SK-N-SH (cell line): ENCODE data around the gene TOMM40L. TPM values are rescaled to one million over a fixed set of nuclear protein-coding genes. Genes with fewer than 3 reads are reported as not detected.

Experiments
- CTCF ChIA-PET: fragments of 300-600, 350-600 bp; formaldehyde crosslinking; extraction: SDS; loops from one replicate; lab custom pipeline; 2021; lab: Yijun Ruan, JAX
- POLR2A ChIA-PET: fragments of 350-600 bp; sonication (Branson Sonifier 250); formaldehyde crosslinking; extraction: SDS; loops from one replicate; lab custom pipeline; 2020; ENCODE audit warnings: antibody characterized with exemption, inconsistent platforms; lab: Yijun Ruan, JAX
- DNase-seq: peaks from one replicate; pipeline ENCODE4 v3.0.0; 2012
- H2AFZ ChIP-seq: fragments of 200-600 bp; sonication (generic); 2 replicates; pipeline ENCODE4 v1.8.1; 2016; ENCODE audit warnings: antibody characterized with exemption, mild to moderate bottlenecking, low read depth
- H3F3A ChIP-seq: fragments of 200-600 bp; sonication (generic); replicated peaks from 2 replicates; pipeline ENCODE3; 2016; ENCODE audit warnings: antibody characterized with exemption, mild to moderate bottlenecking; ENCODE audit not compliant: insufficient read depth
- H3K27ac ChIP-seq, 2 experiments: fragments of 200-500 bp in 1 of 2; fragments of 200-600 bp in 1 of 2; sonication (Bioruptor generic) in 1 of 2; sonication (generic), shearing (Covaris generic) in 1 of 2; 2 replicates each; pipeline versions ENCODE4 v1.5.1 to v1.6.1; 2014 to 2016; ENCODE audit warnings: low read depth in 2 of 2, inconsistent platforms in 1 of 2, low read length in 1 of 2, mild to moderate bottlenecking in 1 of 2, mixed read lengths in 1 of 2
- H3K27me3 ChIP-seq: fragments of 200-600 bp; sonication (generic), shearing (Covaris generic); 2 replicates; pipeline ENCODE4 v1.6.1; 2016; ENCODE audit warnings: mixed run types; ENCODE audit not compliant: insufficient read depth
- H3K36me3 ChIP-seq, 2 experiments: fragments of 200-500 bp in 1 of 2; fragments of 200-600 bp in 1 of 2; sonication (Bioruptor generic) in 1 of 2; sonication (generic) in 1 of 2; replicated peaks in 1 of 2; 2 replicates each; pipeline versions ENCODE3 to v1.5.1; 2014 to 2016; ENCODE audit warnings: low read length in 1 of 2, mild to moderate bottlenecking in 1 of 2; ENCODE audit not compliant: insufficient read depth in 2 of 2, control insufficient read depth in 1 of 2
- H3K4me1 ChIP-seq, 2 experiments: fragments of 200-500 bp in 1 of 2; fragments of 200-600 bp in 1 of 2; sonication (Bioruptor generic) in 1 of 2; sonication (generic), shearing (Covaris generic) in 1 of 2; 2 replicates each; pipeline versions ENCODE4 v1.5.1 to v1.6.1; 2014 to 2016; ENCODE audit warnings: low read depth in 1 of 2, low read length in 1 of 2, mixed run types in 1 of 2; ENCODE audit not compliant: insufficient read depth in 2 of 2, control insufficient read depth in 1 of 2
- H3K4me2 ChIP-seq: fragments of 200-600 bp; sonication (generic), shearing (Covaris generic); 2 replicates; pipeline ENCODE4 v1.6.1; 2017; ENCODE audit warnings: mixed run types
- H3K4me3 ChIP-seq, 2 experiments: fragments of 200-500 bp in 1 of 2; fragments of 200-600 bp in 1 of 2; sonication (Bioruptor generic) in 1 of 2; sonication (generic), shearing (Covaris generic) in 1 of 2; 2 replicates each; pipeline versions ENCODE4 v1.5.1 to v1.8.1; 2014 to 2016; ENCODE audit warnings: low read depth in 2 of 2, inconsistent platforms in 1 of 2, low read length in 1 of 2, mild to moderate bottlenecking in 1 of 2, mixed read lengths in 1 of 2, moderate library complexity in 1 of 2
- H3K79me2 ChIP-seq: fragments of 200-600 bp; sonication (generic); 2 replicates; pipeline ENCODE4 v1.8.1; 2017; ENCODE audit warnings: mild to moderate bottlenecking; ENCODE audit not compliant: insufficient read depth
- H3K9ac ChIP-seq: fragments of 200-600 bp; sonication (generic); 2 replicates; pipeline ENCODE4 v1.6.1; 2017; ENCODE audit warnings: mixed run types
- H3K9me2 ChIP-seq: fragments of 200-600 bp; sonication (generic); 2 replicates; pipeline ENCODE4 v1.6.1; 2017; ENCODE audit warnings: mixed run types
- H3K9me3 ChIP-seq: fragments of 200-600 bp; sonication (generic); 2 replicates; pipeline ENCODE4 v1.6.1; 2017; ENCODE audit warnings: mixed run types, mild to moderate bottlenecking, moderate library complexity
- H4K20me1 ChIP-seq: fragments of 200-600 bp; sonication (generic); 2 replicates; pipeline ENCODE4 v1.6.1; 2017; ENCODE audit warnings: mild to moderate bottlenecking, mixed run types; ENCODE audit not compliant: insufficient read depth
- EP300 ChIP-seq, 2 experiments: IDR thresholded peaks; 2 replicates each; pipeline versions ENCODE4 v1.4.0 to v1.6.1; 2012; ENCODE audit warnings: borderline replicate concordance in 1 of 2, low read depth in 1 of 2, low read length in 1 of 2
- EZH2phosphoT487 ChIP-seq: fragments of 200-600 bp; sonication (generic); IDR thresholded peaks from 2 replicates; pipeline ENCODE4 v1.6.1; 2017; ENCODE audit warnings: low read depth, mixed run types, mild to moderate bottlenecking, antibody characterized with exemption, moderate library complexity, borderline replicate concordance
- FOXJ3 ChIP-seq: sonication (generic); formaldehyde crosslinking; IDR thresholded peaks from 2 replicates; pipeline ENCODE4 v1.5.1; 2020; ENCODE audit warnings: mild to moderate bottlenecking, missing genetic modification reagents
- FOXM1 ChIP-seq: IDR thresholded peaks from 2 replicates; pipeline ENCODE4 v1.4.0; 2012; ENCODE audit warnings: low read depth, mild to moderate bottlenecking
- GATA2 ChIP-seq: sonication (generic); formaldehyde crosslinking; IDR thresholded peaks from 2 replicates; pipeline ENCODE4 v1.5.0; 2020; ENCODE audit warnings: mild to moderate bottlenecking, missing genetic modification reagents
- JUND ChIP-seq: IDR thresholded peaks from 2 replicates; pipeline ENCODE4 v1.4.0; 2012
- MEF2A ChIP-seq: IDR thresholded peaks from 2 replicates; pipeline ENCODE4 v1.4.0; 2012; ENCODE audit warnings: low read depth, borderline replicate concordance
- MXI1 ChIP-seq: IDR thresholded peaks from 2 replicates; pipeline ENCODE4 v1.6.1; 2012; ENCODE audit warnings: mild to moderate bottlenecking, low read depth, low read length, improper control_type of control experiment
- POLR2AphosphoS5 ChIP-seq: IDR thresholded peaks from 2 replicates; pipeline ENCODE4 v1.6.1; 2012; ENCODE audit warnings: low read depth, low read length
- RFX5 ChIP-seq: IDR thresholded peaks from 2 replicates; pipeline ENCODE4 v1.6.1; 2012; ENCODE audit warnings: mild to moderate bottlenecking, improper control_type of control experiment, low read length
- RXRA ChIP-seq: IDR thresholded peaks from 2 replicates; pipeline ENCODE4 v1.4.0; 2012; ENCODE audit warnings: low read depth, mild to moderate bottlenecking, borderline replicate concordance
- TCF12 ChIP-seq: IDR thresholded peaks from 2 replicates; pipeline ENCODE4 v1.4.0; 2012
- WGBS: methylation state at CpG from one replicate; pipeline ENCODE4 v1.1.6; 2017; ENCODE audit warnings: low lambda C conversion rate; 5-methylcytosine and 5-hydroxymethylcytosine counted together
- polyA plus RNA-seq, 3 experiments: library from polyadenylated mRNA; depleted of rRNA; stranded (reverse); fragments of >200 nt; gene quantifications; 2 replicates each; pipeline ENCODE4 v1.2.3, GENCODE V29; 2012
- TF ChIP-seq, protein P1 (sequence below): IDR thresholded peaks from 2 replicates; pipeline ENCODE4 v1.4.0; 2012; ENCODE audit warnings: low read depth, borderline replicate concordance
- TF ChIP-seq, protein P2 (sequence below): fragments of 150-350 bp; IDR thresholded peaks from 2 replicates; pipeline ENCODE4 v1.6.1; 2017; ENCODE audit warnings: antibody characterized with exemption, low read length, low read depth, borderline replicate concordance
- TF ChIP-seq, protein P3 (sequence below): fragments of 200-600 bp; sonication (generic); IDR thresholded peaks from 2 replicates; pipeline ENCODE4 v1.6.1; 2017; ENCODE audit warnings: antibody characterized with exemption, mild to moderate bottlenecking, moderate library complexity
- TF ChIP-seq, protein P4 (sequence below): fragments of 150-350 bp; IDR thresholded peaks from 2 replicates; pipeline ENCODE4 v1.6.1; 2016; ENCODE audit warnings: mild to moderate bottlenecking, low read depth, low read length
- TF ChIP-seq, protein P5 (sequence below): IDR thresholded peaks from 2 replicates; pipeline ENCODE4 v1.4.0; 2012; ENCODE audit warnings: low read depth, borderline replicate concordance
- TF ChIP-seq, protein P6 (sequence below): IDR thresholded peaks from 2 replicates; pipeline ENCODE4; 2012

Gene TOMM40L
- polyA plus RNA-seq, 1 of the 3 experiments (the other 2 are of a cell fraction) = 9.7 TPM

DNA sequence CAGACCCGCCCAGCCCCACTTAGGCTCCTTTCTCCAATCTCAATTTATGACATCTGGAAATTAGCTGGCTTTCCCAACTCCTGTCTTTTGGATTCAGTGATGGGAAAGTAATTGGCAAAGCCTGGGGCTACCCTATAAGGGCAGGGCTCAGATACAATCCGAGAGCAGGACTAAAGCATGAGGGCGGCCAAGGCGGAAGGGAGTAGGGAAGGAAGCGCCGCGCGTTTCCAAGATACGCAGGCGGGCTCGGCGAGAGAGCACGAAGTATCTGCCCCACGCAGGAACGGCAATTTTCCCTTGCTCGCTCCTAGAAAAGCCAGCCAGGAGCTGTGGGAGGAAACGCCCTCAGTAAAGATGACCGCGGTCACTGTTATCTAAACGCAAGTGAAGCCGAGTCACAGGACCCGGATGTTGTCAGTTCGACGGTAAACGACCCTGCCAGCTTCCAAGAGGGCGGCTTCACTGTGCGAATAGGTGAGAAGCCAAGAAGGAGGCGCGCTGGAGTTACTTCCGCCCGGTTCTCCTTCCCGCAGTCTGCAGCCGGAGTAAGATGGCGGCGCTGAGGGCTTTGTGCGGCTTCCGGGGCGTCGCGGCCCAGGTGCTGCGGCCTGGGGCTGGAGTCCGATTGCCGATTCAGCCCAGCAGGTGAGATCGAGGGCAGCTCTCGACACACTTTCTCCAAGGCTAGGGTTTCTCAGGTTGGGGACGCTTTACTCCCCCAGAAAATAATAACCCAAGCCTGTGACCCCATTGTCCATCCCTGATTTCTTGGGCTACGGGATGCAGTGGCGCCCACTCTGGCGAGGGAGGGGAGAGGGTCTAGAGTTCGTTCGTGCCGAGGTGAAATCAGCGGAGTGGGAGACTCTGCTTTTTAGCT is 23.8 kb upstream of the TOMM40L start, which contains the start of gene NDUFS2 (continued):
- no peak for TF ChIP-seq JUND
- TF ChIP-seq, protein P1, sequence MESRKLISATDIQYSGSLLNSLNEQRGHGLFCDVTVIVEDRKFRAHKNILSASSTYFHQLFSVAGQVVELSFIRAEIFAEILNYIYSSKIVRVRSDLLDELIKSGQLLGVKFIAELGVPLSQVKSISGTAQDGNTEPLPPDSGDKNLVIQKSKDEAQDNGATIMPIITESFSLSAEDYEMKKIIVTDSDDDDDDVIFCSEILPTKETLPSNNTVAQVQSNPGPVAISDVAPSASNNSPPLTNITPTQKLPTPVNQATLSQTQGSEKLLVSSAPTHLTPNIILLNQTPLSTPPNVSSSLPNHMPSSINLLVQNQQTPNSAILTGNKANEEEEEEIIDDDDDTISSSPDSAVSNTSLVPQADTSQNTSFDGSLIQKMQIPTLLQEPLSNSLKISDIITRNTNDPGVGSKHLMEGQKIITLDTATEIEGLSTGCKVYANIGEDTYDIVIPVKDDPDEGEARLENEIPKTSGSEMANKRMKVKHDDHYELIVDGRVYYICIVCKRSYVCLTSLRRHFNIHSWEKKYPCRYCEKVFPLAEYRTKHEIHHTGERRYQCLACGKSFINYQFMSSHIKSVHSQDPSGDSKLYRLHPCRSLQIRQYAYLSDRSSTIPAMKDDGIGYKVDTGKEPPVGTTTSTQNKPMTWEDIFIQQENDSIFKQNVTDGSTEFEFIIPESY = 0 out of 2 replicates have a peak, but pooled peaks have one; percentile 34
- TF ChIP-seq, protein P2, sequence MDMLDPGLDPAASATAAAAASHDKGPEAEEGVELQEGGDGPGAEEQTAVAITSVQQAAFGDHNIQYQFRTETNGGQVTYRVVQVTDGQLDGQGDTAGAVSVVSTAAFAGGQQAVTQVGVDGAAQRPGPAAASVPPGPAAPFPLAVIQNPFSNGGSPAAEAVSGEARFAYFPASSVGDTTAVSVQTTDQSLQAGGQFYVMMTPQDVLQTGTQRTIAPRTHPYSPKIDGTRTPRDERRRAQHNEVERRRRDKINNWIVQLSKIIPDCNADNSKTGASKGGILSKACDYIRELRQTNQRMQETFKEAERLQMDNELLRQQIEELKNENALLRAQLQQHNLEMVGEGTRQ = no peak
- TF ChIP-seq, protein P3, sequence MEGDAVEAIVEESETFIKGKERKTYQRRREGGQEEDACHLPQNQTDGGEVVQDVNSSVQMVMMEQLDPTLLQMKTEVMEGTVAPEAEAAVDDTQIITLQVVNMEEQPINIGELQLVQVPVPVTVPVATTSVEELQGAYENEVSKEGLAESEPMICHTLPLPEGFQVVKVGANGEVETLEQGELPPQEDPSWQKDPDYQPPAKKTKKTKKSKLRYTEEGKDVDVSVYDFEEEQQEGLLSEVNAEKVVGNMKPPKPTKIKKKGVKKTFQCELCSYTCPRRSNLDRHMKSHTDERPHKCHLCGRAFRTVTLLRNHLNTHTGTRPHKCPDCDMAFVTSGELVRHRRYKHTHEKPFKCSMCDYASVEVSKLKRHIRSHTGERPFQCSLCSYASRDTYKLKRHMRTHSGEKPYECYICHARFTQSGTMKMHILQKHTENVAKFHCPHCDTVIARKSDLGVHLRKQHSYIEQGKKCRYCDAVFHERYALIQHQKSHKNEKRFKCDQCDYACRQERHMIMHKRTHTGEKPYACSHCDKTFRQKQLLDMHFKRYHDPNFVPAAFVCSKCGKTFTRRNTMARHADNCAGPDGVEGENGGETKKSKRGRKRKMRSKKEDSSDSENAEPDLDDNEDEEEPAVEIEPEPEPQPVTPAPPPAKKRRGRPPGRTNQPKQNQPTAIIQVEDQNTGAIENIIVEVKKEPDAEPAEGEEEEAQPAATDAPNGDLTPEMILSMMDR = peak; percentile 49

DNA sequence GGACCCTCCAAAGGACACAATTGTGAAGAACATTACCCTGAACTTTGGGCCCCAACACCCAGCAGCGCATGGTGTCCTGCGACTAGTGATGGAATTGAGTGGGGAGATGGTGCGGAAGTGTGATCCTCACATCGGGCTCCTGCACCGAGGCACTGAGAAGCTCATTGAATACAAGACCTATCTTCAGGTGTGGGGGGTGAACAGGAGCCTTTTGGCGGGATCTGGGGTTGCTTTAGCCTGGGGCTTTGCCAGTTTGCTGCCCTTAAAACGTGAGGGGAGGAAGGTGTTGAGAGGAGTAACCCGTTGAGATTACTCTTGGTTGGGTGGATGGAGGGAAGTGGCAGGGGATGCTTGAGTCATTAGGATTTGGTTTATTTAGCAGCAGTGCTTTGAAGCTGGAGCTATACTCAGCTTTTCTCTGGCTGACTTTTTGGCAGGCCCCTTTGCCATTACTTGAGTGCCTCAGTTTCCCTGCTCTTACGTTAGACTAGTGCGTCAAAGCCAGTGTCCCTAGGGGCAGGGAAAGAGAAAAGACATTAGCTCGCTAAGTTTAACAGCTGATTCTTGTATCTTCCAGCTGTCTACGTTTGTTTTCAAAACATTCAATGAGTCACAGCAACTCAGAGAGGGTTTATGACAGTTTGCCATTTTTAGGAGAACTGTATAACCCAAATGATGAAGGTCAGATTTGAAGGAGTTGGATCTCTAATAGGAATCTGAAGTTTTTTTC is 19.3 kb upstream of the TOMM40L start:
- Histone ChIP-seq H4K20me1 (no peaks in the 10 kb centered on the region), H3K9ac (no peak overlapping the region), H3K36me3 (peaks cover 54 to 57% of the 10 kb centered on the region in 2 experiments), H3K9me2 (no peaks in the 10 kb centered on the region), H3K4me2 (no peak overlapping the region), H2AFZ (no peak overlapping the region), H3K4me1 (peaks cover 5 to 11% of the 10 kb centered on the region in 2 experiments; a peak in 2 of 4 replicates), H3K27ac (no peak overlapping the region), H3K4me3 (no peak overlapping the region), H3F3A (peaks cover 20% of the 10 kb centered on the region), H3K9me3 (no peaks in the 10 kb centered on the region), H3K27me3 (no peaks in the 10 kb centered on the region), H3K79me2 (peaks cover 46% of the 10 kb centered on the region)
- CTCF ChIA-PET = interaction anchor here (1.1 to 6.8 kb wide), 5 partner anchors 13 to 176 kb away, joined by 4 to 65 read pairs (median 5); partner anchors contain the start of gene APOA2
- DNase-seq = no peak
- POLR2A ChIA-PET = interaction anchor here (1.4 kb wide), 1 partner anchor 183 kb away, joined by 3 read pairs; no protein-coding TSS in a partner anchor
- 85% methylated on average over 12 of the region's 12 CpGs for WGBS
- TF ChIP-seq EZH2phosphoT487 (no peak), POLR2AphosphoS5 (no peak), EP300 (IDR thresholded peaks at IDR 0.05; ENCODE audit: borderline replicate concordance in 1 of 2, low read depth in 1 of 2, low read length in 1 of 2) (no peak), FOXJ3 (CRISPR knock-in tag) (no peak), GATA2 (CRISPR knock-in tag) (no peak), FOXM1 (no peak), RXRA (no peak), TCF12 (no peak), MEF2A (no peak), MXI1 (no peak), RFX5 (no peak)
- TF ChIP-seq, protein P4, sequence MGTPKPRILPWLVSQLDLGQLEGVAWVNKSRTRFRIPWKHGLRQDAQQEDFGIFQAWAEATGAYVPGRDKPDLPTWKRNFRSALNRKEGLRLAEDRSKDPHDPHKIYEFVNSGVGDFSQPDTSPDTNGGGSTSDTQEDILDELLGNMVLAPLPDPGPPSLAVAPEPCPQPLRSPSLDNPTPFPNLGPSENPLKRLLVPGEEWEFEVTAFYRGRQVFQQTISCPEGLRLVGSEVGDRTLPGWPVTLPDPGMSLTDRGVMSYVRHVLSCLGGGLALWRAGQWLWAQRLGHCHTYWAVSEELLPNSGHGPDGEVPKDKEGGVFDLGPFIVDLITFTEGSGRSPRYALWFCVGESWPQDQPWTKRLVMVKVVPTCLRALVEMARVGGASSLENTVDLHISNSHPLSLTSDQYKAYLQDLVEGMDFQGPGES = no peak
- TF ChIP-seq, protein P5, sequence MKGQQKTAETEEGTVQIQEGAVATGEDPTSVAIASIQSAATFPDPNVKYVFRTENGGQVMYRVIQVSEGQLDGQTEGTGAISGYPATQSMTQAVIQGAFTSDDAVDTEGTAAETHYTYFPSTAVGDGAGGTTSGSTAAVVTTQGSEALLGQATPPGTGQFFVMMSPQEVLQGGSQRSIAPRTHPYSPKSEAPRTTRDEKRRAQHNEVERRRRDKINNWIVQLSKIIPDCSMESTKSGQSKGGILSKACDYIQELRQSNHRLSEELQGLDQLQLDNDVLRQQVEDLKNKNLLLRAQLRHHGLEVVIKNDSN = no peak
- TF ChIP-seq, protein P6, sequence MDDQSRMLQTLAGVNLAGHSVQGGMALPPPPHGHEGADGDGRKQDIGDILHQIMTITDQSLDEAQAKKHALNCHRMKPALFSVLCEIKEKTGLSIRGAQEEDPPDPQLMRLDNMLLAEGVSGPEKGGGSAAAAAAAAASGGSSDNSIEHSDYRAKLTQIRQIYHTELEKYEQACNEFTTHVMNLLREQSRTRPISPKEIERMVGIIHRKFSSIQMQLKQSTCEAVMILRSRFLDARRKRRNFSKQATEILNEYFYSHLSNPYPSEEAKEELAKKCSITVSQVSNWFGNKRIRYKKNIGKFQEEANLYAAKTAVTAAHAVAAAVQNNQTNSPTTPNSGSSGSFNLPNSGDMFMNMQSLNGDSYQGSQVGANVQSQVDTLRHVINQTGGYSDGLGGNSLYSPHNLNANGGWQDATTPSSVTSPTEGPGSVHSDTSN = no peak
- TF ChIP-seq, protein P2 = no peak
